Suprapubic skin (tissue), 3 donors: ENCODE data around the gene SETD9.

Experiments used
- CTCF ChIP-seq, 2 donors: fragments of 200-600 bp in 1 of 2; fragments of 450-650 bp in 1 of 2; sonication (generic) in 1 of 2; IDR thresholded peaks; one replicate each; pipeline ENCODE4 v1.5.1; 2016 to 2019; ENCODE audit warnings: antibody characterized with exemption in 2 of 2, mild to moderate bottlenecking in 1 of 2, moderate library complexity in 1 of 2
- EP300 ChIP-seq: sonication (generic); formaldehyde crosslinking; IDR thresholded peaks from one replicate; pipeline ENCODE4 v1.6.1; 2017; ENCODE audit warnings: antibody characterized with exemption
- POLR2A ChIP-seq, 2 donors: fragments of 450-650 bp; IDR thresholded peaks; one replicate each; pipeline ENCODE4 v1.6.1; 2017; ENCODE audit warnings: antibody characterized with exemption in 2 of 2, mild to moderate bottlenecking in 2 of 2, moderate library complexity in 2 of 2

GRCh38 chr5:56951946-56952691, 42.7 kb downstream of the SETD9 start, which contains the start of gene MIER3:
- no peak for TF ChIP-seq CTCF (IDR thresholded peaks at IDR 0.05)
- TF ChIP-seq POLR2A (IDR thresholded peaks at IDR 0.05): no peak
- TF ChIP-seq EP300: no peak
